Hepatocyte (in vitro differentiated cells): ENCODE data around the gene GOLPH3.

ENCODE experiments used
- CTCF ChIP-seq: fragments of 200-600 bp; sonication (generic); IDR thresholded peaks from 2 replicates; pipeline ENCODE4 v1.5.1; 2016; ENCODE audit warnings: antibody characterized with exemption, mild to moderate bottlenecking; ENCODE audit not compliant: poor library complexity
- EZH2 ChIP-seq: fragments of 200-600 bp; sonication (generic); IDR thresholded peaks from 2 replicates; pipeline ENCODE4 v1.6.1; 2016; ENCODE audit warnings: antibody characterized with exemption, mild to moderate bottlenecking, borderline replicate concordance
- EZH2phosphoT487 ChIP-seq: fragments of 200-600 bp; sonication (generic); IDR thresholded peaks from one replicate; pipeline ENCODE4 v1.6.1; 2018; ENCODE audit warnings: antibody characterized with exemption, mild to moderate bottlenecking, low read depth, moderate library complexity; ENCODE audit not compliant: unreplicated experiment, severe bottlenecking

GRCh38 chr5:32195265-32195664, 21.1 kb upstream of the GOLPH3 start:
- no peak for TF ChIP-seq EZH2
- no peak for TF ChIP-seq CTCF
- no peak for TF ChIP-seq EZH2phosphoT487
